OCI-LY7 (cell line): ENCODE measurements around the gene ETFB. TPM values are rescaled to one million over a fixed set of nuclear protein-coding genes. Genes with fewer than 3 reads are reported as not detected.

Experiments
- BruUV-seq: library from RNA; stranded (reverse); fragments of 400-500 nt; replicated peaks from 2 replicates; lab custom pipeline; 2021; lab: Mats Ljungman, UMichigan
- CTCF ChIA-PET: fragments of 300-600 bp; sonication (Branson Sonifier 250); formaldehyde crosslinking; loops from one replicate; lab custom pipeline; 2022; ENCODE audit warnings: antibody characterized with exemption; ENCODE audit not compliant: unreplicated experiment; lab: Charles Lee
- POLR2A ChIA-PET: fragments of 300-600 bp; sonication (Branson Sonifier 250); formaldehyde crosslinking; loops from one replicate; lab custom pipeline; 2022; ENCODE audit warnings: antibody characterized with exemption; lab: Charles Lee
- DNase-seq: peaks from one replicate; pipeline ENCODE4 v3.0.0-alpha.2; 2015; ENCODE audit warnings: low spot score
- H2AFZ ChIP-seq: fragments of 200-600 bp; sonication (generic), shearing (Covaris generic); 2 replicates; pipeline ENCODE4 v1.6.1; 2014; ENCODE audit warnings: mild to moderate bottlenecking, antibody characterized with exemption, low read length, moderate library complexity
- H3K27ac ChIP-seq: fragments of 200-600 bp; sonication (generic); 2 replicates; pipeline ENCODE4 v1.5.1; 2014; ENCODE audit warnings: mixed run types, low read depth, mild to moderate bottlenecking, moderate library complexity, low read length, inconsistent platforms; ENCODE audit not compliant: poor library complexity, severe bottlenecking
- H3K36me3 ChIP-seq: fragments of 200-600 bp; sonication (generic); 2 replicates; pipeline ENCODE4 v1.6.1; 2014; ENCODE audit warnings: mild to moderate bottlenecking, antibody characterized with exemption, low read length, moderate library complexity, mixed read lengths; ENCODE audit not compliant: insufficient read depth
- H3K4me1 ChIP-seq: fragments of 200-600 bp; sonication (generic); 2 replicates; pipeline ENCODE4 v1.5.1; 2014; ENCODE audit warnings: mild to moderate bottlenecking, low read length; ENCODE audit not compliant: insufficient read depth, poor library complexity, severe bottlenecking
- H3K4me2 ChIP-seq: fragments of 200-600 bp; sonication (generic); 2 replicates; pipeline ENCODE4 v1.6.1; 2014; ENCODE audit warnings: mild to moderate bottlenecking, low read length
- H3K4me3 ChIP-seq: fragments of 200-600 bp; sonication (generic); 2 replicates; pipeline ENCODE4 v1.5.1; 2014; ENCODE audit warnings: mild to moderate bottlenecking, low read depth, low read length; ENCODE audit not compliant: poor library complexity, severe bottlenecking
- H3K79me2 ChIP-seq: fragments of 200-600 bp; sonication (generic); 2 replicates; pipeline ENCODE4 v1.6.1; 2016; ENCODE audit warnings: low read depth, mild to moderate bottlenecking, low read length, moderate library complexity, mixed read lengths; ENCODE audit not compliant: insufficient read depth
- H3K9me2 ChIP-seq: fragments of 200-600 bp; sonication (generic); 2 replicates; pipeline ENCODE4 v1.6.1; 2016; ENCODE audit warnings: mild to moderate bottlenecking, low read length, mixed read lengths; ENCODE audit not compliant: insufficient read depth
- H3K9me3 ChIP-seq: fragments of 200-600 bp; sonication (generic); 2 replicates; pipeline ENCODE4 v1.6.1; 2014; ENCODE audit warnings: mild to moderate bottlenecking, mixed run types, low read length, mixed read lengths
- H4K20me1 ChIP-seq: fragments of 200-600 bp; sonication (generic); 2 replicates; pipeline ENCODE4 v1.6.1; 2014; ENCODE audit warnings: mild to moderate bottlenecking, antibody characterized with exemption, low read length, moderate library complexity, mixed read lengths; ENCODE audit not compliant: insufficient read depth
- EZH2phosphoT487 ChIP-seq: fragments of 200-600 bp; sonication (generic); IDR thresholded peaks from 2 replicates; pipeline ENCODE4 v1.6.1; 2018; ENCODE audit warnings: low read depth, borderline replicate concordance, mild to moderate bottlenecking, mixed run types, antibody characterized with exemption, low read length, moderate library complexity, mixed read lengths
- intact Hi-C: fragments of 100-400 bp; cut with micrococcal nuclease; formaldehyde crosslinking; loops from one replicate; pipeline ENCODE4 v1.10.0; 2022; ENCODE audit not compliant: unreplicated experiment
- total RNA-seq, 2 experiments: library from RNA; depleted of rRNA in 1 of 2; stranded (reverse); fragments of >200 nt in 1 of 2; shearing (Covaris generic) in 1 of 2; gene quantifications; 2 replicates each; pipeline ENCODE4 v1.2.3, GENCODE V29; 2014 to 2022
- TF ChIP-seq, protein P1 (sequence below): fragments of 200-600 bp; sonication (generic); conservative IDR thresholded peaks from 2 replicates; pipeline ENCODE4 v1.5.1; 2014; ENCODE audit warnings: mild to moderate bottlenecking, antibody characterized with exemption, low read length, moderate library complexity, mixed read lengths

ETFB gene
- total RNA-seq, 2 experiments from 2014 or later, result 58.2 to 71.6 TPM

DNA sequence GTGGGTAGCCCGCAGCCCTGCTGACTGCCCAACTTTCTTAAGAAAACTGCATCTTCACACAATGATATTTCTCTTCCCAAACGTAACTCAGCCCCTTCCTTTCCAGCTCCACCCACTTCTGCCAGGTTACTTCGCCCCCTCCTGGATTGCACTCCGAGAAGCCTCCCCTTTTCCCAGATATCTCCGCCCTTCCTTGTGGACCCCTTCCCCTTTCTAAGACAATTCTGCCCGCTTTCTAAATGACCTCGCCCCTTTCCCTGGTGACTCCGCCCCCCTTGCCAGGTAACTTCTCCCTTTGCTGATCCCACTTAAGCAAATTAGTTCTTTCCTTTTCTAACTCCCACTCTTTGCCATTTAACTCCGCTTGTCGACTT lies 26.9 kb downstream of the ETFB start:
- H2AFZ ChIP-seq, result peak overlapping the region; percentile 84
- TF ChIP-seq, protein P1, sequence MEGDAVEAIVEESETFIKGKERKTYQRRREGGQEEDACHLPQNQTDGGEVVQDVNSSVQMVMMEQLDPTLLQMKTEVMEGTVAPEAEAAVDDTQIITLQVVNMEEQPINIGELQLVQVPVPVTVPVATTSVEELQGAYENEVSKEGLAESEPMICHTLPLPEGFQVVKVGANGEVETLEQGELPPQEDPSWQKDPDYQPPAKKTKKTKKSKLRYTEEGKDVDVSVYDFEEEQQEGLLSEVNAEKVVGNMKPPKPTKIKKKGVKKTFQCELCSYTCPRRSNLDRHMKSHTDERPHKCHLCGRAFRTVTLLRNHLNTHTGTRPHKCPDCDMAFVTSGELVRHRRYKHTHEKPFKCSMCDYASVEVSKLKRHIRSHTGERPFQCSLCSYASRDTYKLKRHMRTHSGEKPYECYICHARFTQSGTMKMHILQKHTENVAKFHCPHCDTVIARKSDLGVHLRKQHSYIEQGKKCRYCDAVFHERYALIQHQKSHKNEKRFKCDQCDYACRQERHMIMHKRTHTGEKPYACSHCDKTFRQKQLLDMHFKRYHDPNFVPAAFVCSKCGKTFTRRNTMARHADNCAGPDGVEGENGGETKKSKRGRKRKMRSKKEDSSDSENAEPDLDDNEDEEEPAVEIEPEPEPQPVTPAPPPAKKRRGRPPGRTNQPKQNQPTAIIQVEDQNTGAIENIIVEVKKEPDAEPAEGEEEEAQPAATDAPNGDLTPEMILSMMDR, result no peak
- TF ChIP-seq EZH2phosphoT487, result no peak
- H3K79me2 ChIP-seq, result no peaks in the 10 kb centered on the region
- BruUV-seq, result no TSS peak
- DNase-seq, result no peak
- POLR2A ChIA-PET, result interaction anchor here (1.0 kb wide), 1 partner anchor 28 kb away, joined by 4 read pairs; no protein-coding TSS in a partner anchor
- intact Hi-C loops, result loop anchor here (1.0 to 10.0 kb wide), 4 partner anchors 27 to 316 kb away; partner anchors contain the start of genes ETFB and SIGLEC10
- H3K9me2 ChIP-seq, result no peaks in the 10 kb centered on the region
- no peaks in the 10 kb centered on the region for H4K20me1 ChIP-seq
- H3K4me1 ChIP-seq, result peaks cover 10% of the 10 kb centered on the region
- no peaks in the 10 kb centered on the region for H3K9me3 ChIP-seq
- peak overlapping the region; percentile 96 for H3K4me2 ChIP-seq
- peak overlapping the region; percentile 70 for H3K4me3 ChIP-seq
- CTCF ChIA-PET, result interaction anchor here (0.6 kb wide), 3 partner anchors 23 to 28 kb away, joined by 3 read pairs; no protein-coding TSS in a partner anchor
- no peaks in the 10 kb centered on the region for H3K36me3 ChIP-seq
- H3K27ac ChIP-seq, result no peak overlapping the region

DNA sequence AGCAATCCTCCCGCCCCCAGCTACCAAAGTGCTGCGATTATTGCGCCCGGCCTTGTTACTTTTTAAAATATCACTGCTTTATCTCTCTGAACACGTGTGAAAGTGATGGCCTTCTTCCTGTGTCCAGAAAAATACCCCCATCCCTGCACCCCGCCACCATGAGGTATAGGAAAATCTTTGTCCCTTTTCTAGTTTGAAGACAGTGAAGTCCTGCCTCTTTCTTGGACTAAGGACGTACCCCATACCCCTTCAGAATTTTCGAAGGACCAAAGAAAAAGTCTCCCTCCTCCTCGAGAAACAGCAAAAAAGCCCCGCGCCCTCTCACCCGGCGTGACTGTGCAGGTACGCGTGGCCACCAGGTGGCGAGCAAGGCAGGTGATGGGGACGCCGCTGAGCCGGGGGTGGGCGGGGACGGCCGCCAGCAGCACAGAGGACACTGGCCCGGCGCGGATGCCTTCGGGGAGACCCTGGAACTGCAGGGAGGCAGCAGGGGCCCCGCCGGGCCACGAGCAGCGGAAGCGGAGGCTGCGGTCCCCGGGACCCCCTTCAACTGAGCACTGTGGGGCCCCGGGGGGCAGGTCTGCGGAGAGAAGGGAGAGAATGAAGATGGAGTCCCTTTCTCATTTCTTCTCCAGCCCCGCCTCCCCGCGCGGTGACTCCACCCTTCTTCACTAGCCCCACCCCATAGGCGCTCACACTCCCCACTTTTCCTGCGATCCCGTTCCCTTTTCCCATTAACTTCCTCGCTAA lies 27.4 kb downstream of the ETFB start:
- BruUV-seq, result no TSS peak
- Histone ChIP-seq H2AFZ (peak overlapping the region; percentile 84), H3K4me1 (peaks cover 10% of the 10 kb centered on the region), H3K4me3 (peak overlapping the region; percentile 70), H4K20me1 (no peaks in the 10 kb centered on the region), H3K79me2 (no peaks in the 10 kb centered on the region), H3K9me3 (no peaks in the 10 kb centered on the region), H3K4me2 (peak overlapping the region; percentile 96), H3K36me3 (no peaks in the 10 kb centered on the region), H3K27ac (no peak overlapping the region), H3K9me2 (no peaks in the 10 kb centered on the region)
- intact Hi-C loops, result loop anchor here (1.0 to 10.0 kb wide), 5 partner anchors 28 to 316 kb away; partner anchors contain the start of genes ETFB and SIGLEC10
- ChIA-PET POLR2A (interaction anchor here (1.0 kb wide), 1 partner anchor 29 kb away, joined by 4 read pairs; no protein-coding TSS in a partner anchor), CTCF (no interaction called here)
- no peak for TF ChIP-seq EZH2phosphoT487
- TF ChIP-seq, protein P1, result peak; percentile 93
- DNase-seq, result peak; percentile 87
